ENCODE data around the gene PACSIN2. TPM values are rescaled to one million over a fixed set of nuclear protein-coding genes. Genes with fewer than 3 reads are reported as not detected.
"Not testable (repeated sequence)": the region's sequence is repeated elsewhere in the genome, so short reads cannot be mapped to it uniquely, and the experiment has no call there.

PACSIN2 gene
- total RNA-seq, 5 donors from 2014 or later (not counting 1 experiment from before 2014, with no cell fraction given), result 25.9 to 49.0 (median 40.4) TPM

DNA sequence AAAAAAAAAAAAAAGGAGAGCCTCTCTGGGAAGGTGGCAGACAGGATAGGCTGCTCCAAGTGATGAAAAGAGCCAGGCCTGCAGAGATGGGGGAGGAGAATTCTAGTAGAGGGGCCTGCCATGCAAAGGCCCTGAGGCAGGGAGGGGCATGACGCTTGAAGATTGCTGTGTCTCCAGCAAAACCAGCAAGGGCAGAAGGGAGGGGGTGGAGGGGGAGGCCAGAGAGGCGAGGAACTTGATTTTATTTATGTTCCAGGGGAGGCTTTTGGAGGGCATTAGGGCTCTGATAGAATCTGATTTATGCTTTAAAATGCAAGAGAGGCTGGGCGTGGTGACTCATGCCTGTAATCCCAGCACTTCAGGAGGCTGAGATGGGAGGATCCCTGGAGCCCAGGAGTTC lies 16.7 kb upstream of the PACSIN2 start:
- no peak overlapping the region for H3K27ac Mint-ChIP-seq
- ChIA-PET POLR2A (interaction anchor here in 1 of 2 donors (0.7 kb wide), 1 partner anchor 227 kb away, joined by 5 read pairs; no protein-coding TSS in a partner anchor), CTCF (no interaction called here)
- Histone ChIP-seq H3K9me3 (no peaks in the 10 kb centered on the region), H3K27ac (ENCODE audit: low read length) (no peak overlapping the region), H3K36me3 (ENCODE audit: control insufficient read depth in 2 of 2, extremely low read depth in 1 of 2, insufficient read depth in 1 of 2, low read length in 1 of 2) (no peaks in the 10 kb centered on the region), H3K4me1 (ENCODE audit: control insufficient read depth in 1 of 2, extremely low read depth in 1 of 2, insufficient read depth in 2 of 2, low read length in 2 of 2) (peaks cover 0 to 5% of the 10 kb centered on the region in 2 experiments), H3K4me3 (ENCODE audit: control insufficient read depth in 1 of 2, extremely low read depth in 1 of 2, low read length in 1 of 2) (no peak overlapping the region), H3K27me3 (replicated peaks in 1 of 2; ENCODE audit: control insufficient read depth in 2 of 2, extremely low read depth in 1 of 2, insufficient read depth in 2 of 2, low read length in 1 of 2) (no peaks in the 10 kb centered on the region)
- DNase-seq (no peak), ATAC-seq (replicated peaks in 1 of 4) (no peak)
- no peaks in the 10 kb centered on the region for H3K9me3 Mint-ChIP-seq
- 52% methylated on average over 2 of the region's 3 CpGs for WGBS (ENCODE audit: insufficient coverage)
- H3K27me3 Mint-ChIP-seq, result no peaks in the 10 kb centered on the region
- H3K4me1 Mint-ChIP-seq, result peaks cover 0 to 5% (median 5%) of the 10 kb centered on the region in 3 donors
- H3K4me3 Mint-ChIP-seq, result no peak overlapping the region
- no peaks in the 10 kb centered on the region for H3K36me3 Mint-ChIP-seq

DNA sequence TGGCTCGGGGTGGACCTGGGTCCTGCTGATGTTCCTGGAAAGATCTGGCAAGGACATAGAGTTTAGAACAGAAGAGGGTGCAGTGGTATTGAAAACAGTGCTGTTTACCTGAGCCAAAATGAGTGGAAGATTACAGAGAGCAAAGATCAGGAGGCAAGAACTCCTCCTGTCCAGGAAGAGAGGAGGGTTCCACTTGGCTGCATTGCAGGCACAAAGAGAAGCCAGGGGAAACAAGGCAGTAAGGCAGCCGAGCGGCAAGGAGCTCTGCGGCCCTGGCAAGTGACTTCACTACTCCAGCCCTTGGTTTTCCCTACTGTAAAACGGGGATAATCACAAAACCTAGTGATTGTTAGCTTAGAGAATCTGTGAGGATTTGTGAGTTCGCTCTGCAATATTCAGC lies 3.7 kb upstream of the PACSIN2 start:
- peaks cover 9 to 19% (median 19%) of the 10 kb centered on the region in 3 donors for H3K4me1 Mint-ChIP-seq
- Histone ChIP-seq H3K4me3 (ENCODE audit: control insufficient read depth in 1 of 2, extremely low read depth in 1 of 2, low read length in 1 of 2) (no peak overlapping the region), H3K36me3 (ENCODE audit: control insufficient read depth in 2 of 2, extremely low read depth in 1 of 2, insufficient read depth in 1 of 2, low read length in 1 of 2) (no peaks in the 10 kb centered on the region), H3K9me3 (no peaks in the 10 kb centered on the region), H3K4me1 (ENCODE audit: control insufficient read depth in 1 of 2, extremely low read depth in 1 of 2, insufficient read depth in 2 of 2, low read length in 2 of 2) (peaks cover 9 to 16% of the 10 kb centered on the region in 2 experiments), H3K27ac (ENCODE audit: low read length) (no peak overlapping the region), H3K27me3 (replicated peaks in 1 of 2; ENCODE audit: control insufficient read depth in 2 of 2, extremely low read depth in 1 of 2, insufficient read depth in 2 of 2, low read length in 1 of 2) (no peaks in the 10 kb centered on the region)
- no peaks in the 10 kb centered on the region for H3K27me3 Mint-ChIP-seq
- no peak for ATAC-seq (replicated peaks in 1 of 4)
- no peak for DNase-seq
- H3K36me3 Mint-ChIP-seq, result no peaks in the 10 kb centered on the region
- H3K27ac Mint-ChIP-seq, result peak overlapping the region in 1 of 2 donors; percentile 25
- ChIA-PET POLR2A (no interaction called here), CTCF (no interaction called here)
- 87% methylated on average over 3 of the region's 6 CpGs for WGBS (ENCODE audit: insufficient coverage)
- no peaks in the 10 kb centered on the region for H3K9me3 Mint-ChIP-seq
- no peak overlapping the region for H3K4me3 Mint-ChIP-seq

DNA sequence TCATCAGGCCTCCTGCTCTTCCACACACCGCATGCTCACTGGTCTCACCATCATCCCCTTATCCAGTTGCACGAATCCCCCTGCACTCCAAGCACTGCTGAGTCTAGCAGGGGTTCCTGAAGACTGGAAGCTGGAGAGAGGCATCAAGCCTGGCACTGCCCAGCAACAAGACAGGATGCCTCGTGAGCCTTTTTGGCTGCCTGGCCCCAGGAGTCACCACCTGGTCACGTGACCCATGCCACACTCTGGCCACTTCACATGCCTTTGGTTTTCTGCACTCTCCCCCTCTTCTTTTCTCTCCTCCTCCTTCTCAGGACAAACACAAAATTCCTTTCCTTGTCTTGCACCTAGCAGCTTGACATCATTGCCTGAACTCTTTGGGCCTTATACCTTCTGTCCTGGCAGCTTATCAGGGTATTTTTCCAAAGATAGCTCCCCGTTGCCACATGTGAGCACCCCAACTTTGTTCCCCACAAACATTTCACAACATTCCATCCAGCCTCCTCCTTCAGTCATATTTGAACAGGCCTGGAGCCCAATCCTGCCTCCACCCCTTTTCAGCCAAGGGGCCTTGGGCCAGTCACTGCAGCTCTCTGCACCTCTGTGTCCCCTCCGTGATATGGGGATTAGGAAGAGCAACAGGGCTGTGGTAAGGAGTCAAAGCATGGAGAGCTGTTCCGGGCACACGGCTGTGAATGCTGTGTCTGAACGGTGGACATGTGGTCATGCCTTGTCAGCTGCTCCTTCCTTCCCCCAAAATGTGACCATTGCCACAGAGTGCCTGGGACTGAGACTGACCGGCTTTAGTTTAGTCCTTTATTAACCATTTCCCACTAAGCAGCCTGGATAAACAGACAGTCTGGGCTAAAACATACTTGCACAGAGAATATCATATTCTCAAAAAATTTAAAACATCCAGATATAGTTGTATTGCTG lies 2.8 kb upstream of the PACSIN2 start:
- Mint-ChIP-seq H3K27me3 (no peaks in the 10 kb centered on the region), H3K4me1 (peaks cover 17 to 27% (median 25%) of the 10 kb centered on the region in 3 donors), H3K36me3 (no peaks in the 10 kb centered on the region), H3K4me3 (peak overlapping the region in 2 of 3 donors; percentile 29 to 56), H3K9me3 (no peaks in the 10 kb centered on the region), H3K27ac (peak overlapping the region in 1 of 2 donors; percentile 46)
- no peaks in the 10 kb centered on the region for H3K27me3 ChIP-seq (replicated peaks in 1 of 2; ENCODE audit: control insufficient read depth in 2 of 2, extremely low read depth in 1 of 2, insufficient read depth in 2 of 2, low read length in 1 of 2)
- H3K4me3 ChIP-seq (ENCODE audit: control insufficient read depth in 1 of 2, extremely low read depth in 1 of 2, low read length in 1 of 2), result no peak overlapping the region
- POLR2A ChIA-PET, result no interaction called here
- DNase-seq, result no peak
- CTCF ChIA-PET, result no interaction called here
- no peak overlapping the region for H3K27ac ChIP-seq (ENCODE audit: low read length)
- H3K36me3 ChIP-seq (ENCODE audit: control insufficient read depth in 2 of 2, extremely low read depth in 1 of 2, insufficient read depth in 1 of 2, low read length in 1 of 2), result no peaks in the 10 kb centered on the region
- WGBS (ENCODE audit: insufficient coverage), result 83% methylated on average over 6 of the region's 10 CpGs
- no peak for ATAC-seq (replicated peaks in 1 of 4)
- peaks cover 11 to 20% of the 10 kb centered on the region in 2 experiments for H3K4me1 ChIP-seq (ENCODE audit: control insufficient read depth in 1 of 2, extremely low read depth in 1 of 2, insufficient read depth in 2 of 2, low read length in 2 of 2)
- H3K9me3 ChIP-seq, result no peaks in the 10 kb centered on the region

GRCh38 chr22:43016150-43016549 lies 1.2 kb upstream of the PACSIN2 start:
- peaks cover 23 to 40% (median 35%) of the 10 kb centered on the region in 3 donors for H3K4me1 Mint-ChIP-seq
- DNase-seq; H3K36me3 ChIP-seq (ENCODE audit: control insufficient read depth in 2 of 2, extremely low read depth in 1 of 2, insufficient read depth in 1 of 2, low read length in 1 of 2); H3K27ac Mint-ChIP-seq; H3K9me3 ChIP-seq; POLR2A ChIA-PET; H3K36me3 Mint-ChIP-seq; H3K27ac ChIP-seq (ENCODE audit: low read length); CTCF ChIA-PET; H3K27me3 Mint-ChIP-seq; H3K9me3 Mint-ChIP-seq; H3K27me3 ChIP-seq (replicated peaks in 1 of 2; ENCODE audit: control insufficient read depth in 2 of 2, extremely low read depth in 1 of 2, insufficient read depth in 2 of 2, low read length in 1 of 2); ATAC-seq (replicated peaks in 1 of 4): not testable (repeated sequence)
- WGBS (ENCODE audit: insufficient coverage), result 96% methylated on average over 5 of the region's 5 CpGs
- Histone ChIP-seq H3K4me1 (ENCODE audit: control insufficient read depth in 1 of 2, extremely low read depth in 1 of 2, insufficient read depth in 2 of 2, low read length in 2 of 2) (peaks cover 13 to 20% of the 10 kb centered on the region in 2 experiments), H3K4me3 (ENCODE audit: control insufficient read depth in 1 of 2, extremely low read depth in 1 of 2, low read length in 1 of 2) (peak overlapping the region in 1 of 2 donors; percentile 88)
- peak overlapping the region in 2 of 3 donors; percentile 94 to 97 for H3K4me3 Mint-ChIP-seq

DNA sequence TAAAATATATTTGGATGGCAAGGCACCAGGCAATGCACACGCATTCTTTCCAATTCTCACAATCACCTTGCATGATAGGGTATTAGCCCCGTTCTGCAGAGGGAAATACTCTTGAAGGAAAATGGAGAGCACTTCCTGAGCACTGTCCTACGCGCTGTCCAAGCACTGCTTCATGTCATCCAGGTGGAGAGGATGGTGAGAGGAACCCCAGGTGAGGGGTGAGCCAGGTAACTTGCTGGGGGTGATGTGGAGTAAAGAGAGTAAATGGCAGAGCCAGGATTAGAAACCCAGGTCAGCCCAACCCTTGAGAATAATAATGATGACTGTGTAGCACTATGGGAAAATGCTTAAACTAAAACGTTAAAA lies 711 bp upstream of the PACSIN2 start:
- peak overlapping the region; percentile 94 to 98 for H3K27ac Mint-ChIP-seq
- 5% methylated on average over 2 of the region's 5 CpGs for WGBS (ENCODE audit: insufficient coverage)
- ChIA-PET CTCF (interaction anchor here in 1 of 2 donors (0.6 kb wide), 1 partner anchor 68 kb away, joined by 4 read pairs; no protein-coding TSS in a partner anchor), POLR2A (interaction anchor here in 1 of 2 donors (0.7 kb wide), 1 partner anchor 69 kb away, joined by 3 read pairs; no protein-coding TSS in a partner anchor)
- ATAC-seq (replicated peaks in 1 of 4) (peak in 2 of 4 experiments; percentile 1 to 3), DNase-seq (peak in 1 of 35 experiments; percentile 8)
- Histone ChIP-seq H3K27ac (ENCODE audit: low read length) (peak overlapping the region; percentile 75), H3K36me3 (ENCODE audit: control insufficient read depth in 2 of 2, extremely low read depth in 1 of 2, insufficient read depth in 1 of 2, low read length in 1 of 2) (no peaks in the 10 kb centered on the region), H3K9me3 (no peaks in the 10 kb centered on the region), H3K27me3 (replicated peaks in 1 of 2; ENCODE audit: control insufficient read depth in 2 of 2, extremely low read depth in 1 of 2, insufficient read depth in 2 of 2, low read length in 1 of 2) (no peaks in the 10 kb centered on the region), H3K4me3 (ENCODE audit: control insufficient read depth in 1 of 2, extremely low read depth in 1 of 2, low read length in 1 of 2) (peak overlapping the region; percentile 80 to 88), H3K4me1 (ENCODE audit: control insufficient read depth in 1 of 2, extremely low read depth in 1 of 2, insufficient read depth in 2 of 2, low read length in 2 of 2) (peaks cover 13 to 23% of the 10 kb centered on the region in 2 experiments)
- H3K36me3 Mint-ChIP-seq, result no peaks in the 10 kb centered on the region
- no peaks in the 10 kb centered on the region for H3K9me3 Mint-ChIP-seq
- peaks cover 28 to 41% (median 39%) of the 10 kb centered on the region in 3 donors for H3K4me1 Mint-ChIP-seq
- H3K27me3 Mint-ChIP-seq, result no peaks in the 10 kb centered on the region
- peak overlapping the region; percentile 94 to 97 (median 95) for H3K4me3 Mint-ChIP-seq

GRCh38 chr22:43014316-43014868 lies 557 bp downstream of the PACSIN2 start:
- H3K27ac ChIP-seq (ENCODE audit: low read length), result no peak overlapping the region
- under 1% methylated on average over 21 of the region's 39 CpGs for WGBS (ENCODE audit: insufficient coverage)
- DNase-seq (peak in 27 of 35 experiments; percentile 3 to 65 (median 19)), ATAC-seq (replicated peaks in 1 of 4) (peak; percentile 11 to 15 (median 13))
- CTCF ChIA-PET, result no interaction called here
- Mint-ChIP-seq H3K4me1 (peaks cover 35 to 43% (median 41%) of the 10 kb centered on the region in 3 donors), H3K27me3 (no peaks in the 10 kb centered on the region), H3K36me3 (no peaks in the 10 kb centered on the region), H3K4me3 (peak overlapping the region; percentile 94 to 97 (median 95)), H3K9me3 (no peaks in the 10 kb centered on the region), H3K27ac (peak overlapping the region; percentile 80 to 81)
- H3K27me3 ChIP-seq (replicated peaks in 1 of 2; ENCODE audit: control insufficient read depth in 2 of 2, extremely low read depth in 1 of 2, insufficient read depth in 2 of 2, low read length in 1 of 2), result no peaks in the 10 kb centered on the region
- POLR2A ChIA-PET, result interaction anchor here in 1 of 2 donors (0.6 to 0.7 kb wide), 3 partner anchors 14 to 364 kb away, joined by 7 to 16 read pairs (median 13); no protein-coding TSS in a partner anchor
- H3K36me3 ChIP-seq (ENCODE audit: control insufficient read depth in 2 of 2, extremely low read depth in 1 of 2, insufficient read depth in 1 of 2, low read length in 1 of 2), result no peaks in the 10 kb centered on the region
- H3K9me3 ChIP-seq, result no peaks in the 10 kb centered on the region
- H3K4me3 ChIP-seq (ENCODE audit: control insufficient read depth in 1 of 2, extremely low read depth in 1 of 2, low read length in 1 of 2), result peak overlapping the region; percentile 75 to 80
- peaks cover 13 to 24% of the 10 kb centered on the region in 2 experiments for H3K4me1 ChIP-seq (ENCODE audit: control insufficient read depth in 1 of 2, extremely low read depth in 1 of 2, insufficient read depth in 2 of 2, low read length in 2 of 2)

All from T-cell (primary cell).